ENCODE data around the gene GIGYF2.

DNA sequence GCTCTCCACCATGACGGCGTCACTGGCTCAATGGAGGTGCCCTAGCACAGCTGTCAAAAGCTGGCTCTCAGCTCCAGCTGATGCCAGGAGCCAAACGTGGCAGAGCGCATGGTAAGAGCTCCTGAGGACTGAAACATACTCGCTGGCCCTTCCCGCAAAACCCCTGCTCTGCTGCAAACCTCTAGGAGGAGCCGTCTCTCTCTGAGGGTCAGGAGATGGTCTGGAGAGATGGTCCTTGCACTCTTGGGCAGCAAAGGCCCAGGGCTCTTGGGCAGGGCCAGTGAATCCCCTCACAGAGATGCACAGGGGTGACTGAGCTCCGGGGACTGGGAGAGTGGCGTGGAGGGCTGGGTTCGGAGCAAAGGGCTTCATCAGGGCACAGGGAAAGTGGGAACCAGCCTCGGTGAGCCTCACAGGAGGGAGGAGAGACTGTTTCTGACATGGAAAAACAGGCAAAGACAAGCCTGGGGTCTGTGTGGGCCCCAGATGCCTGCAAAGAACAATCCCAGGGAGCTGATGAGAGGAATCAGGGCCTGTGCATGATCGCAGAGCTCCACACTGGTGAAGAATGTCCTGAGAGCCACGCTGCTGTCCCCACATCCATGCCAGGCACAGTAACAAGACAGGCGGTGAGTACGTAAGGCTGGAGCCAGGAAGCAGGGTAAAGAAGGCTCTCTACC lies 190.2 kb downstream of the GIGYF2 start:
- TF ChIP-seq POLR2A (IDR thresholded peaks at IDR 0.05) (no peak), POLR2AphosphoS5 (IDR thresholded peaks at IDR 0.05) (no peak)

Data from gastroesophageal sphincter (tissue), 2 donors.